Measurements from ENCODE around the gene VCAM1. TPM values are rescaled to one million over a fixed set of nuclear protein-coding genes. Genes with fewer than 3 reads are reported as not detected.

Gene VCAM1
- total and polyA plus RNA-seq, 2 experiments from 2014 or later: not detected

DNA sequence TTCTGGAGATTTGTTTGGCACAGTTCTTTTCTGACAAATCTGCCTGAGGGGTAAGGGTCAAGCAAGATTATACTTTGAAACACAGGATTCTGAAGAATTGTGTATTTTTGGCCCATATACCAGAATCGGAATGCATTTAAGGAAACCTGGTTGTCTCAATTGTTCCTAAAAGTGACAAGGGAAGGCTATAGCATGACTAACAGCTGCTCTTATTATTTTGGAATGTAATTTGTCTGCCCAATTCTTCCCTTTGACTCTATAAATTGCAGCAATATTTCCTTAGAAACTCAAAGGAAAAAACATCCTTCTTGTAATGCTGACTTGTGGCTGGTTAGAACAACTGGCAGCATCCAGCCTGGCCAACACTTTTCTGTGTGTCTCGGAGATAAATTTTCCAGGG is 15.8 kb upstream of the VCAM1 start:
- Histone ChIP-seq H3K36me3 (ENCODE audit: insufficient read depth) (no peaks in the 10 kb centered on the region), H3K9me2 (ENCODE audit: insufficient read depth) (no peaks in the 10 kb centered on the region; the same call in 1 of the 2 replicates), H3F3A (replicated peaks; ENCODE audit: low read depth) (no peaks in the 10 kb centered on the region), H3K79me2 (replicated peaks; ENCODE audit: insufficient read depth) (no peaks in the 10 kb centered on the region), H3K4me3 (no peak overlapping the region), H2AFZ (no peak overlapping the region), H4K20me1 (replicated peaks; ENCODE audit: insufficient read depth) (no peaks in the 10 kb centered on the region), H3K27ac (ENCODE audit: low read depth) (no peak overlapping the region), H3K4me2 (no peak overlapping the region), H3K4me1 (ENCODE audit: insufficient read depth) (no peaks in the 10 kb centered on the region), H3K27me3 (ENCODE audit: insufficient read depth) (no peaks in the 10 kb centered on the region)
- ATAC-seq (no peak), DNase-seq (ENCODE audit: low spot score) (no peak)
- Mint-ChIP-seq H3K4me1 (peaks cover 4% of the 10 kb centered on the region; the same call in 2 of the 3 replicates), H3K27me3 (ENCODE audit: insufficient read depth, low read depth, poor library complexity) (no peaks in the 10 kb centered on the region), H3K4me3 (no peak overlapping the region), H3K36me3 (ENCODE audit: low read depth) (no peaks in the 10 kb centered on the region), H3K27ac (no peak overlapping the region), H3K9me3 (no peaks in the 10 kb centered on the region)
- TF ChIP-seq, protein P1, sequence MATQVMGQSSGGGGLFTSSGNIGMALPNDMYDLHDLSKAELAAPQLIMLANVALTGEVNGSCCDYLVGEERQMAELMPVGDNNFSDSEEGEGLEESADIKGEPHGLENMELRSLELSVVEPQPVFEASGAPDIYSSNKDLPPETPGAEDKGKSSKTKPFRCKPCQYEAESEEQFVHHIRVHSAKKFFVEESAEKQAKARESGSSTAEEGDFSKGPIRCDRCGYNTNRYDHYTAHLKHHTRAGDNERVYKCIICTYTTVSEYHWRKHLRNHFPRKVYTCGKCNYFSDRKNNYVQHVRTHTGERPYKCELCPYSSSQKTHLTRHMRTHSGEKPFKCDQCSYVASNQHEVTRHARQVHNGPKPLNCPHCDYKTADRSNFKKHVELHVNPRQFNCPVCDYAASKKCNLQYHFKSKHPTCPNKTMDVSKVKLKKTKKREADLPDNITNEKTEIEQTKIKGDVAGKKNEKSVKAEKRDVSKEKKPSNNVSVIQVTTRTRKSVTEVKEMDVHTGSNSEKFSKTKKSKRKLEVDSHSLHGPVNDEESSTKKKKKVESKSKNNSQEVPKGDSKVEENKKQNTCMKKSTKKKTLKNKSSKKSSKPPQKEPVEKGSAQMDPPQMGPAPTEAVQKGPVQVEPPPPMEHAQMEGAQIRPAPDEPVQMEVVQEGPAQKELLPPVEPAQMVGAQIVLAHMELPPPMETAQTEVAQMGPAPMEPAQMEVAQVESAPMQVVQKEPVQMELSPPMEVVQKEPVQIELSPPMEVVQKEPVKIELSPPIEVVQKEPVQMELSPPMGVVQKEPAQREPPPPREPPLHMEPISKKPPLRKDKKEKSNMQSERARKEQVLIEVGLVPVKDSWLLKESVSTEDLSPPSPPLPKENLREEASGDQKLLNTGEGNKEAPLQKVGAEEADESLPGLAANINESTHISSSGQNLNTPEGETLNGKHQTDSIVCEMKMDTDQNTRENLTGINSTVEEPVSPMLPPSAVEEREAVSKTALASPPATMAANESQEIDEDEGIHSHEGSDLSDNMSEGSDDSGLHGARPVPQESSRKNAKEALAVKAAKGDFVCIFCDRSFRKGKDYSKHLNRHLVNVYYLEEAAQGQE (IDR thresholded peaks at IDR 0.05; ENCODE audit: unreplicated experiment): no peak
- TF ChIP-seq, protein P2, sequence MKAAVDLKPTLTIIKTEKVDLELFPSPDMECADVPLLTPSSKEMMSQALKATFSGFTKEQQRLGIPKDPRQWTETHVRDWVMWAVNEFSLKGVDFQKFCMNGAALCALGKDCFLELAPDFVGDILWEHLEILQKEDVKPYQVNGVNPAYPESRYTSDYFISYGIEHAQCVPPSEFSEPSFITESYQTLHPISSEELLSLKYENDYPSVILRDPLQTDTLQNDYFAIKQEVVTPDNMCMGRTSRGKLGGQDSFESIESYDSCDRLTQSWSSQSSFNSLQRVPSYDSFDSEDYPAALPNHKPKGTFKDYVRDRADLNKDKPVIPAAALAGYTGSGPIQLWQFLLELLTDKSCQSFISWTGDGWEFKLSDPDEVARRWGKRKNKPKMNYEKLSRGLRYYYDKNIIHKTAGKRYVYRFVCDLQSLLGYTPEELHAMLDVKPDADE (IDR thresholded peaks at IDR 0.05): no peak
- no peak for TF ChIP-seq ZNF114 (CRISPR knock-in tag; IDR thresholded peaks at IDR 0.05)
- no peak for TF ChIP-seq STAT1 (IDR thresholded peaks at IDR 0.05; ENCODE audit: unreplicated experiment)
- TF ChIP-seq EZH2 (IDR thresholded peaks at IDR 0.05; ENCODE audit: low read depth, unreplicated experiment): no peak
- TF ChIP-seq POLR2AphosphoS5 (IDR thresholded peaks at IDR 0.05; ENCODE audit: low read depth): no peak
- TF ChIP-seq CREB1 (CRISPR knock-in tag; IDR thresholded peaks at IDR 0.05; ENCODE audit: low read depth): no peak
- no peak for TF ChIP-seq EZH2phosphoT487 (IDR thresholded peaks at IDR 0.05; ENCODE audit: unreplicated experiment)
- TF ChIP-seq, protein P3, sequence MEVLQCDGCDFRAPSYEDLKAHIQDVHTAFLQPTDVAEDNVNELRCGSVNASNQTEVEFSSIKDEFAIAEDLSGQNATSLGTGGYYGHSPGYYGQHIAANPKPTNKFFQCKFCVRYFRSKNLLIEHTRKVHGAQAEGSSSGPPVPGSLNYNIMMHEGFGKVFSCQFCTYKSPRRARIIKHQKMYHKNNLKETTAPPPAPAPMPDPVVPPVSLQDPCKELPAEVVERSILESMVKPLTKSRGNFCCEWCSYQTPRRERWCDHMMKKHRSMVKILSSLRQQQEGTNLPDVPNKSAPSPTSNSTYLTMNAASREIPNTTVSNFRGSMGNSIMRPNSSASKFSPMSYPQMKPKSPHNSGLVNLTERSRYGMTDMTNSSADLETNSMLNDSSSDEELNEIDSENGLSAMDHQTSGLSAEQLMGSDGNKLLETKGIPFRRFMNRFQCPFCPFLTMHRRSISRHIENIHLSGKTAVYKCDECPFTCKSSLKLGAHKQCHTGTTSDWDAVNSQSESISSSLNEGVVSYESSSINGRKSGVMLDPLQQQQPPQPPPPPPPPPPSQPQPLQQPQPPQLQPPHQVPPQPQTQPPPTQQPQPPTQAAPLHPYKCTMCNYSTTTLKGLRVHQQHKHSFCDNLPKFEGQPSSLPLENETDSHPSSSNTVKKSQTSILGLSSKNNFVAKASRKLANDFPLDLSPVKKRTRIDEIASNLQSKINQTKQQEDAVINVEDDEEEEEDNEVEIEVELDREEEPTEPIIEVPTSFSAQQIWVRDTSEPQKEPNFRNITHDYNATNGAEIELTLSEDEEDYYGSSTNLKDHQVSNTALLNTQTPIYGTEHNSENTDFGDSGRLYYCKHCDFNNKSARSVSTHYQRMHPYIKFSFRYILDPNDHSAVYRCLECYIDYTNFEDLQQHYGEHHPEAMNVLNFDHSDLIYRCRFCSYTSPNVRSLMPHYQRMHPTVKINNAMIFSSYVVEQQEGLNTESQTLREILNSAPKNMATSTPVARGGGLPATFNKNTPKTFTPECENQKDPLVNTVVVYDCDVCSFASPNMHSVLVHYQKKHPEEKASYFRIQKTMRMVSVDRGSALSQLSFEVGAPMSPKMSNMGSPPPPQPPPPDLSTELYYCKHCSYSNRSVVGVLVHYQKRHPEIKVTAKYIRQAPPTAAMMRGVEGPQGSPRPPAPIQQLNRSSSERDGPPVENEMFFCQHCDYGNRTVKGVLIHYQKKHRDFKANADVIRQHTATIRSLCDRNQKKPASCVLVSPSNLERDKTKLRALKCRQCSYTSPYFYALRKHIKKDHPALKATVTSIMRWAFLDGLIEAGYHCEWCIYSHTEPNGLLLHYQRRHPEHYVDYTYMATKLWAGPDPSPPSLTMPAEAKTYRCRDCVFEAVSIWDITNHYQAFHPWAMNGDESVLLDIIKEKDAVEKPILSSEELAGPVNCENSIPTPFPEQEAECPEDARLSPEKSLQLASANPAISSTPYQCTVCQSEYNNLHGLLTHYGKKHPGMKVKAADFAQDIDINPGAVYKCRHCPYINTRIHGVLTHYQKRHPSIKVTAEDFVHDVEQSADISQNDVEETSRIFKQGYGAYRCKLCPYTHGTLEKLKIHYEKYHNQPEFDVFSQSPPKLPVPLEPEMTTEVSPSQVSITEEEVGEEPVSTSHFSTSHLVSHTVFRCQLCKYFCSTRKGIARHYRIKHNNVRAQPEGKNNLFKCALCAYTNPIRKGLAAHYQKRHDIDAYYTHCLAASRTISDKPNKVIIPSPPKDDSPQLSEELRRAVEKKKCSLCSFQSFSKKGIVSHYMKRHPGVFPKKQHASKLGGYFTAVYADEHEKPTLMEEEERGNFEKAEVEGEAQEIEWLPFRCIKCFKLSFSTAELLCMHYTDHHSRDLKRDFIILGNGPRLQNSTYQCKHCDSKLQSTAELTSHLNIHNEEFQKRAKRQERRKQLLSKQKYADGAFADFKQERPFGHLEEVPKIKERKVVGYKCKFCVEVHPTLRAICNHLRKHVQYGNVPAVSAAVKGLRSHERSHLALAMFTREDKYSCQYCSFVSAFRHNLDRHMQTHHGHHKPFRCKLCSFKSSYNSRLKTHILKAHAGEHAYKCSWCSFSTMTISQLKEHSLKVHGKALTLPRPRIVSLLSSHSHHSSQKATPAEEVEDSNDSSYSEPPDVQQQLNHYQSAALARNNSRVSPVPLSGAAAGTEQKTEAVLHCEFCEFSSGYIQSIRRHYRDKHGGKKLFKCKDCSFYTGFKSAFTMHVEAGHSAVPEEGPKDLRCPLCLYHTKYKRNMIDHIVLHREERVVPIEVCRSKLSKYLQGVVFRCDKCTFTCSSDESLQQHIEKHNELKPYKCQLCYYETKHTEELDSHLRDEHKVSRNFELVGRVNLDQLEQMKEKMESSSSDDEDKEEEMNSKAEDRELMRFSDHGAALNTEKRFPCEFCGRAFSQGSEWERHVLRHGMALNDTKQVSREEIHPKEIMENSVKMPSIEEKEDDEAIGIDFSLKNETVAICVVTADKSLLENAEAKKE (CRISPR knock-in tag; IDR thresholded peaks at IDR 0.05): no peak
- TF ChIP-seq NANOG (IDR thresholded peaks at IDR 0.05; ENCODE audit: borderline replicate concordance): no peak
